Left lobe of liver (tissue), 2 donors: ENCODE measurements around the gene CHRNB1. TPM values are rescaled to one million over a fixed set of nuclear protein-coding genes. Genes with fewer than 3 reads are reported as not detected.

ENCODE experiments used
- ATAC-seq: fragments of 200-7000 bp; cut with Tn5 transposase; one replicate; pipeline ENCODE4 v1.9.1; 2020; ENCODE audit warnings: mild to moderate bottlenecking, moderate library complexity
- DNase-seq: peaks from one replicate; pipeline ENCODE4 v3.0.0-alpha.2; 2020; ENCODE audit warnings: low spot score
- total RNA-seq: library from RNA; stranded (reverse); gene quantifications from one replicate; pipeline ENCODE4 v1.2.1, GENCODE V29; 2021
- donor health status: DM: no; HTN: no; CAD: no; lungs with moderate emphysema.
- donor health status: DM: no; HTN: yes; CAD: no.

CHRNB1 gene, protein sequence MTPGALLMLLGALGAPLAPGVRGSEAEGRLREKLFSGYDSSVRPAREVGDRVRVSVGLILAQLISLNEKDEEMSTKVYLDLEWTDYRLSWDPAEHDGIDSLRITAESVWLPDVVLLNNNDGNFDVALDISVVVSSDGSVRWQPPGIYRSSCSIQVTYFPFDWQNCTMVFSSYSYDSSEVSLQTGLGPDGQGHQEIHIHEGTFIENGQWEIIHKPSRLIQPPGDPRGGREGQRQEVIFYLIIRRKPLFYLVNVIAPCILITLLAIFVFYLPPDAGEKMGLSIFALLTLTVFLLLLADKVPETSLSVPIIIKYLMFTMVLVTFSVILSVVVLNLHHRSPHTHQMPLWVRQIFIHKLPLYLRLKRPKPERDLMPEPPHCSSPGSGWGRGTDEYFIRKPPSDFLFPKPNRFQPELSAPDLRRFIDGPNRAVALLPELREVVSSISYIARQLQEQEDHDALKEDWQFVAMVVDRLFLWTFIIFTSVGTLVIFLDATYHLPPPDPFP
- 10.9 TPM for total RNA-seq

DNA sequence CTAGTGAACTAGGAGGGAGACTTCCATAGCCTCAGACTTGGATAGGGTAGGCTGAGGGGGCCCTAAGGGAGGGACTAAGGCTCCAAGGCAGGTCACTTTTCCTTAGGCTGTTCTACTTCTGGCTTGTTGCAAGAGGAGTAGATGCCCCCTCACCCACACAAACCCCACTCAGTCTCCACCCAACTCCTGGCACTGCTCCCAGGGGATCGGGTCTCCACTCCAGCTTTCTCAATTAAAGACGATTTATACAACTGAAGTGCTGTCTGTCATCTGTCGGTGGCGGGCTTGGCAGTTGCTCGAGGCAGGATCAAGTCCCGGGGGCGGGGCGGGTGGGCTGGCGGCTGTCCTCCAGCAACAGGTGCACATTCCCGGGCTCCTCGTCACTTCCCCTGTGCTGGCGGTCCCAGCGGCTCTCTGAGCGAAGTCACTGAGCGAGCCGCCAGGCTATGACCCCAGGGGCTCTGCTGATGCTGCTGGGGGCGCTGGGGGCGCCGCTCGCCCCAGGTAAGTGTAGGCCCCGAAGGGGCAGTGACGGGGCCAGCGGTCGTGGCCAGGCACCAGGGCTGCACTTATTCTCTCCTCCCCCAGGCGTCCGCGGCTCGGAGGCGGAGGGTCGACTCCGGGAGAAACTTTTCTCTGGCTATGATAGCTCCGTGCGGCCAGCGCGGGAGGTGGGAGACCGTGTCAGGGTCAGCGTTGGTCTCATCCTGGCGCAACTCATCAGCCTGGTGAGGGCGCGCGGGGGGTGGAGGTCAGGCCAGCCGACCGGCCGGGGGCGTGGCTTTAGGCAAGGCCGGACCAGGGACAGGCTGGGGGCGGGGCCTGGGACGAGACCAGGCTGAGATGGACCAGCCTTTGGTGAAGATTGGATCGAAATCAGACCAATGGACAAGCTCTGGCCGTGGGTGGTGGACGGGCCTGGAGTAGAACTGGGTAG is at the start of gene CHRNB1:
CHRNB1 (plus strand) TSS at position 380 of the 937 bp plus-strand sequence; CDS start at position 447, 67 bp downstream.
- ATAC-seq (peak; percentile 93), DNase-seq (peak; percentile 95)

- DNase-seq (no peak), ATAC-seq (no peak)
Measured at GRCh38 chr17:7396147-7396546, 48.7 kb upstream of the CHRNB1 start.

DNA sequence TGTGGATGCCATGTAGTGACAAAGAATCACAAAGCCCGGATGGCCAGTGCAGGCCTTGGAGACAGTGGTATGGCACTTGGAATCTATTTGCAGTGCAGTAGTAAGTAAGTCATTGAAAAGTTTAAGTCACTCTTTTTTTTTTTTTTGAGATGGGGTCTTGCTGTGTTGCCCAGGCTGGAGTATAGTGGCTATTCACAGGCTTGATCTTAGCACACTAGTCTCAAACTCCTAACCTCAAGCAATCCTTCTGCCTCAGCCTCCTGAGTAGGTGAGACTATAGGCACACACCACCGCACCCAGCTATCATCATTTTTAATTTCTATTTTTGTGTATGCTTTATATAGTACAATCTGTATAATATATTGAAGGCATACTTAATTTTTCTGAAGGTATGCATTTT is 46.2 kb upstream of the CHRNB1 start:
- ATAC-seq: no peak
- DNase-seq: no peak

DNA sequence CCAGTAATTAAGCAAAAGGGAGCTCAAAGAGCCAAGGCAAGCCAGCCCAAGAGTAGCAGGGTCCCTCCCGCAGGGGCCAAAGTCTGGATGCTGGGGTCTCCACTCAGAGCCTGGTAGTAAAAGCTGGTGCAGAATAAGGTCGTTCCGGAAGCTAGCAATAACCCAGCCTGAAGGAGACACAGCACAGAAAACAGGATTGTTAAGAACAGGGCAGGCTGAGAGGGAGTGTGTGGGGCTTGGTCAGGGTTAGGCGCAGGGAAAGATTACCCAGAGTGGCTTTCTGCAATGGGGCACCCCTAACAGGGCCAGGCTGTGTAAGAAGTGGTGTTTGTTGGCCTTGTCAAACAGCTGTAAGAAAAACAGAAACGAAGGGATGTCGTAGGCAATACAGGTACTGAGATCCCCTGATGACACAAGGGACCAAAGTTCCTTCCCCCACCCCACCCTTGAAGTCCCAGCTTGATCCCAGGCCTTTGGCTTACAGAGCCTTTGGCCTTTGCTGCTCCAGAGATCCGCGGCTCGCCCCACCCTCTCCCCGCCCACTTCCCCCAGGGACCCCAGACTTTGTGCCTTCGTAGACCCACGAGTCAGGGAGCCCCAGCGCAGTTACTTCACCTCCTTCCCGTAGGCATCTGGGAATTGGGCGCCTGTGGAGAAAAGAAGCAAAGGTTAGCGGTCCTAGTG is 41.7 kb upstream of the CHRNB1 start:
- DNase-seq (peak; percentile 83), ATAC-seq (peak; percentile 53)

- ATAC-seq: peak; percentile 60
- no peak for DNase-seq
Measured at GRCh38 chr17:7403727-7403976, 41.2 kb upstream of the CHRNB1 start.

DNA sequence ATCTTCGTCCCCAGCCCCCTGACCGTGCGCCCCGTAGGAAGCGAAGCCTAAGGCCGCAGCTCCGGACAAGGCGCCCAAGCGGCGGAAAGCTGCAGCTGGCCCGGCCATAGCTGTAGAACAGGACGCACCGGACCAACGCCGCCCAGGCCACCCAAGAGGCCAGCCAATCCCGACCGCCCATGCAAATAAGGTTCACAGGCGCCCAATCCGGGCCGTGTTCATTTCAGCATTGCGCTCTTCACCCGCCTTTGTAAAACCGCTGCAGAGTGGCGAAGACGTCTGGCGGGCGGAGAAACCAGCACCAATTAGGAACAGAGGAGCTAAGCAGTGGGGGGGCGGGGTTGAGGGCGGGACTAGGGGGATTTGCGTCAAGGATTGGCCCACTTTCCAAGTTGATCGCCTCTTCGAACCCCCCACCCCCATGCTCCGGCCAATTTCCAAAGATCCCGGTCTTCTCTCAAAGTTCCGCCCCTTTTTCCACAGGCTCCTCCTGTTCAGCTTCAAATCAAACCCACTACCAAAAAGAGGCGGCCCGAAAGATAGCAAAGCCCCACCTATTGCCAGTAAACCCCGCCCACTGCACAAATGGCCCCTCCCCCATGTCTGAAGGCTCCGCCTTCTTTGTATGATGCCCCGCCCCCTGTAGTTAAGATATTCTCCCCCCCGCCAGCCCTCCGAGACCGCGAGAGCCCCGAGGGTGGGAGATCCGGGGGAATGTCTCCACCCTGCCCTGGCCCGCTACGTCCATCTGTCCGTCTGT is 40.7 kb upstream of the CHRNB1 start, which contains the start of gene TMEM256:
TMEM256 (minus strand) TSS at position 121 of the 760 bp plus-strand sequence; CDS start at position 108, 13 bp downstream.
- ATAC-seq: peak; percentile 85
- DNase-seq: peak; percentile 99

- DNase-seq (peak; percentile 68), ATAC-seq (peak; percentile 20)
Measured at GRCh38 chr17:7404737-7405349, 40.0 kb upstream of the CHRNB1 start.

- ATAC-seq (no peak), DNase-seq (no peak)
Measured at GRCh38 chr17:7405350-7406234, 39.3 kb upstream of the CHRNB1 start.

- DNase-seq (no peak), ATAC-seq (no peak)
Measured at GRCh38 chr17:7406235-7406825, 38.5 kb upstream of the CHRNB1 start.

DNA sequence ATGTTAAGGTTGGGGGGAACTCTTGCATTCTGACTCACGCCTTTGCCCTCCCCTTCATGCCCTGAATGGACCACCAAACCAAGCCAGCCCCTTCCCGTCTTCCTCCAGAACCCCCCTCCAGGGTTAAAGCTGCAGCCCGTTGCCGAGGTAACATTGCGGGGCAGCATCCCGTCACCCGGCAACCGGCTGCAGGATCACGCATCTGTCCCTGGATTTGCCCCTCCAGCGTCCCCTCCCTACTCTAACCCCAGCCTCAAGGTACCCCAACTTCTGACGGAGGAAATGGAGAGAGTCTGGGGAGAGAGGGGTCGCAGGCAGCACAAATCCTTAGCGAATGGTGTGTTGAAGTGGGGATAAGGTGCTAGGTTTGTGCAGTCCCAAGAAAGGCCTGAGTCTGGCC is 37.8 kb upstream of the CHRNB1 start:
- no peak for ATAC-seq
- no peak for DNase-seq

DNA sequence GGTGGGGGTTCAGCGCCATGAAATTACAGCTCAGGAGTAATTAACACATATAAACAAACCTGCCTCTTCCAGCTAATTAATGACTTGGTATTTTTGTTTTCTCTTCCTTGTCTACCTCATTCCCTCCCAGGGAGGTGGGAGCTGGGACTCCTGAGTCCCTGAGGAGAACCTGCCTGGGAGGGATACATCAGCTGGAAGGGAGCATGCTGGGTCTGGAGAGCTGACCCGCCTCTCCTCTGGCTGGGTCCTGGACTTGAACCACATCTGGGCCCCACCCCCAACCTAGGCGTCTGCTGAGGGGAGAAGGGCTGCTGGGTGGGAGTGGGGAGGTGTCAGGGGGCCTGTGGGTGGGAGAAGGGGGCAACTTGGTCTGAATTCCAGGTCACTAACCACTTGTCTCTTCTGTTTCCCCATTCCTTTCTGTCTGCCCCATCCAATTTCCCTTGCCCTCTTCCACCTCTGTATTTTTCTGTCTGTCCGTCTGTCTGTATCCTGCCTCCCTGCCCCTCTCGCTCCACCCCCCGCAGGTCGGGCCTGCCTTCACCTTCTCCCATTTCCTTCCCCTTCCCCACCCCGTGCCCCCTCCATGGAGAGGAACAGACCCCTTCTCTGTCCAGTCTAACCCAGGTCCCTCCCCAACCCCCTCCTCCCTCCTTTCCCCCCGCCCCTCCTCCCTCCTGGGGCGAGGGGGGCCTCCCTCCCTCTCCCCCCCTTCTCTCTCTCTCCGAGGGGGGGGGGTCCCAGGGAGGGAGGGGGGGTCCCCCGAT is 37.2 kb upstream of the CHRNB1 start, which contains the start of gene NLGN2:
NLGN2 (plus strand) TSS at position 361 of the 767 bp plus-strand sequence. CDS start 411 bp downstream, outside the sequence.
- no peak for ATAC-seq
- DNase-seq: no peak

DNA sequence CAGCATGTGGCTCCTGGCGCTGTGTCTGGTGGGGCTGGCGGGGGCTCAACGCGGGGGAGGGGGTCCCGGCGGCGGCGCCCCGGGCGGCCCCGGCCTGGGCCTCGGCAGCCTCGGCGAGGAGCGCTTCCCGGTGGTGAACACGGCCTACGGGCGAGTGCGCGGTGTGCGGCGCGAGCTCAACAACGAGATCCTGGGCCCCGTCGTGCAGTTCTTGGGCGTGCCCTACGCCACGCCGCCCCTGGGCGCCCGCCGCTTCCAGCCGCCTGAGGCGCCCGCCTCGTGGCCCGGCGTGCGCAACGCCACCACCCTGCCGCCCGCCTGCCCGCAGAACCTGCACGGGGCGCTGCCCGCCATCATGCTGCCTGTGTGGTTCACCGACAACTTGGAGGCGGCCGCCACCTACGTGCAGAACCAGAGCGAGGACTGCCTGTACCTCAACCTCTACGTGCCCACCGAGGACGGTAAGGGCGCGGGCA is 36.6 kb upstream of the CHRNB1 start:
- no peak for ATAC-seq
- DNase-seq: no peak

DNA sequence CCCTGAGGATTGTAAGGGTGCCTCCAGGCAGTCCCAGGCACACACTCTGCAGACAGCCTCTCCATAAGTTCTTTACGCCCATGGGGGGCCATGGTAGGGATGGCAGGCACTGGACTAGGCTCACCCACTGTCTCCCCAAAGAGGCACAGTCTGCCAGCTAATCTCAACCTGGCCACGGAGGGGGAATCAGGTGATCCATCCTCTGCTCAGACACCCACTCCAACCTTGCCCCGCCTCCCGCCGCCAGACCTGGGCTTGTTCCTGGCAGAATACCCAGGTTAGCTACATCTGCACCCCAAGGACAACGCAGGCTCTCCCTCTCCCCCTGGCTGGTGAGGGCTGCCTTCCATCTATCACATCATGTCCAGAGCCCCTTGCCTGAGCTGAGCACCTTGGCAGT is 36.0 kb upstream of the CHRNB1 start:
- ATAC-seq (no peak), DNase-seq (no peak)

DNA sequence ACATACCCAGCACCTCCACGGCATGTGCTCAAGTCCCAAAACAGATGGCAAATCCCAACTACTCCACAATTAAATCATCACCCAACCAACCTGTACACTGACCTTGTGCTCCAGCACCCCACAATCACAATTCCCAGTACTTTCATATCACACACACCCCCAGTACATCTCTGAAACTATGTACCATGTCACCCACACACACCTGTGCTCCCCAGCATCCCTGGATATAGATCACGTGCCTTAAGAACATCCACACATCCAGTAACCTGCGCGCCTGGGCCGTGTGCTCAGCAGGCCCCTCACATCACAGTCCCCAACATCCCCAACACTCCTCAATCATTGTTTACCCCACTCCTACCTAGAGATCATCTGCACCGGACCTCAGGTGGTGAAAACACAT is 35.1 kb upstream of the CHRNB1 start:
- no peak for ATAC-seq
- DNase-seq: no peak

DNA sequence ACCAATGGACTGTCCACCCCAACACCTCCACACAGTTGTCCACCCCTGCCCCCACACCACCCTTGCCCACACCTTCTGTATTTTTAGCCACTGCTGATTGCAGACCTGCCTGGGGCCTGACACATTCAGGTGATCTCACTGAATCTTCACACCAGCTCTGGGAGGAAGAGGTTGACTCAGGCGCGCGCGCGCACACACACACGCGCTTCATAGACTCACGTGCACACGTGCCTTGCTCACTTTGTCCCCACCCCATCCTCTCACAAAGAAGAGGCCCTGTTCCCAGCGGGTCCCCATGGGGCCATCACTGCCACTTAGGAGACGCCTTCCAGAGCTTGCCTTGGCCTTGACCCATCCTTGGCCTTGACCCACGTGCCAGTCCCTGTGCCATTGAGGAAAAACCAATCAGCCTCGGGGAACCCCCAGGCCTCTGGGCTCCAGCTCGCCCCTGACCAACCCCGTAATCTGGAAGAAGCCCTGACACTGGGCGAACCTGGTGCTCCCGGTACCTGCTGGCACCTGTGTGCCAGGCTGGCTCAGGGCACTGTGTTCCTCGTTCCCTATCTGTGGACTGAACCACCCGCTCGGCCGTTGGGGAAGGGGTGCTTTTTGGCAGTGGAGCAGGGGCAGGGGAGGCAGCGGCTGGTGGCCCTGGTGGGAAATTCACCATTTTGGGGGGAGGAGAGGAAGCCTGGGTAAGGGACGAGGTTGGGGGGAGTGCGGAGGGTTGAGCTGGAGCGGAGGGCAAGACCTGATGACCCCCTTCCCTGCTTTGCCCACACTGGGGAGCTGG is 34.0 kb upstream of the CHRNB1 start:
- no peak for DNase-seq
- ATAC-seq: no peak

DNA sequence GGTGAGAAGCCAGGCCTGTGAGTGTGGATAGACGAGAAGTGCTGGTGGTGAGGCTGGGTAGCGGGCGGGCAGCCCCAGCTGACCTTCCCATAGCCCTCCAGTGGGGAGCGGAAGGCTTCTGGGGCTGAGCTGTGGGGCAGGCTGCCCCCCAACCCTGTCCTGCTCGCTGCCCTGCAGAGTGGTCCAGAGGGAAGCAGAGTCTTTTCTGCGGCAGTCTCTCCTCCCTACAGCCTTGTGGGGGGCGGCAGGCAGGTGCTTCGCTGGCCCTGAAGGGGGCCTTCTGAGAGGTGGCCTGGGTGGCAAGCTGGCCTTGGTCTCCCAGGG is 33.5 kb upstream of the CHRNB1 start:
- no peak for ATAC-seq
- DNase-seq: no peak
